Endothelial cell of hepatic sinusoid (primary cell): Measurements from ENCODE around the gene E4F1.

Experiments used
- in situ Hi-C: cut with HindIII; loops from 2 replicates; pipeline ENCODE4 v1.10.0; 2017; ENCODE audit warnings: low sequenced_read_pairs

E4F1 gene

DNA sequence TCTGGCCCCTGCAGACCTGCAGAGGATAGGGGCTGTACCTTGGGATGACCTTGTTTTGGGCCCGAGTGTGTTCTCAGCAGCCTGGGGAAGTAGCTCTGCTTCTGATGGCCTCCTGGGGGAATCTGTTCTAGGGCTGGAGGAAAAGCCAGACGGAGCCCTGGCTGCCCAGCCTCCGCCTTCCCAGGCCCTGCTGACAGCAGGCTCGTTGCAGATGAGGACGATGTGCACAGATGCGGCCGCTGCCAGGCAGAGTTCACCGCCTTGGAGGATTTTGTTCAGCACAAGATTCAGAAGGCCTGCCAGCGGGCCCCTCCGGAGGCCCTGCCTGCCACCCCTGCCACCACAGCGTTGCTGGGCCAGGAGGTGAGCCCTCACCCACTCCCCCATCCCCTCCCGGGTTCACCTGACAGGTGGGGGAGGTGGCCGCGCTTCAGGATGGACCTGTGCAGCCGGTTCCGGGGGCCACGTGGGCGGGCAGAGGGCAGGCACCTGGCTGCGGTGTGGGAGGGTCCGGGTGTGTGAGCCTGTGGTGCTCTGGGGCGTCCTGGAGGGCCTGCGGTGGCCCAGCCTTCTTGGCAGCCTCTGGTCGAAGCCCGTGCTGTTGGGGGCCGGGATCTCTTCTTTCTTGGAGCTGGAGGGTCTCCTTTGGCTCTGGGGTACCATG lies 4.9 kb downstream of the E4F1 start:
- in situ Hi-C loops: no loop called here

DNA sequence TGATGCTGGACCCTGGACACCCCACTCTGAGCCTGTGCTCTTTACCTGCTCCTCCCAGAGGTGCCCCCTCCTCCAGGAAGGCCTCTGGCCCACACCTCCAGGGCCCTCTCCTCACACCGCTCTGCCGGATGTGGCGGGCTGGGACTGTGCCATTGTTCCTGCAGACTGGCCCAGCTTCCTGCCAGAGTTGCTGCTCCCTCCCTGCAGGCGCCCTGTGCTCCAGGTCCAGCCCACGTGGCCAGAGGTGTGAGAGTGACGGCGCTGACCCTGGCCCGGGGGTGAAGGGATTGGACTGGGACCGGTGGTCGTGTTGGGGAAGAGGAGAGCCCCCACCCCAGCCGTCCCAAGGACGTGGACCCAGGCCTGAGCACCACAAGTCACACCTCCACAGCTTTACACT lies 5.7 kb downstream of the E4F1 start:
- in situ Hi-C loops: no loop called here

DNA sequence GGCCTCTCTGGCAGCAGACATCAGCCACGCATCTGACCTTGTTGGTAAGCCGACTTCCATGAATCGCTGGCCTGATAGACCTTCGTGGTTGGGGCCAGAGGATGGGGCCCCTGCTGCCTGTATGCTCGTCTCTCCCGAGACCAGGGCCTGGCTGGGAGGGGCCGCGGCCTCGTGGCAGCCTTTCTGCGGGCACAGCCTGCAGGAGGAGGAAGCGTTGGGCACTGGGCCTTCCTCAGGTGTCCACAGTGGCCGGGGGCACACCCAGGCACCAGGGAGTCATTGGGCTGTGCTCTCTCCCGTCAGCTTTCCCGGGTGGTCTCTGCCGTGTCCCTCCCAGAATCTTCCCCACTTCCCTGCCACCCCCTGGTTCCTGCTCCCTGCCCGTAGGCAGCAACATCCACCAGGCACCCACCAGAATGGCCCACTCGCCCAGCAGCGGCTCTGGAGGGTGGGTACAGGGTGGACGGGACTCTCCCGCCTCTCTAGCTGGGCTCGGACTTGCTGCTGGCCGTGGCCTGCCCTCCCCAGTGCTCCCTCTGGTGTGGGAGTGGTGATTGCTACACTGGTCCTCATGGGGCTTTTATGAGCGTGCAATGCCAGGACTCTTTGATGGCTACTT lies 6.3 kb downstream of the E4F1 start:
- in situ Hi-C loops: no loop called here

DNA sequence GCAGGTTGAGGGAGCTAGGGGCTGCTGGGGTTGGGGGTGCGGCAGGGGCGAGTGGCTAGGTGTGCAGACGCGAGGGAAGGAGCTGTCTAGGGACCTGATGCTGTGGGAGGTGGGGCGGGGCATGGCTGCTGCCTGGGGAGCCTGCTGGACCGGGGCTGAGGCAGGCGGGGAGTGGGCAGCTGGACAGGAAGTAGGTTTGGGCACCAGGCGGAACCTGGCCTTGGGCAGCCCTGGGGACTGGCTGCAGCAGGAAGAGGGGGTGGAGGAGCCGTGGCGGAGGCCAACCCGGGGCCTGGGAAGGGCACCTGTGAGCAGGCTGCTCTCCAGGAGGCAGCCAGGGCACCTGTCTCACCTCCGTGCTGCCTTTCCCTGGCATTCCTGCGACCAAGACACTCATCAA lies 7.0 kb downstream of the E4F1 start:
- in situ Hi-C loops: no loop called here

DNA sequence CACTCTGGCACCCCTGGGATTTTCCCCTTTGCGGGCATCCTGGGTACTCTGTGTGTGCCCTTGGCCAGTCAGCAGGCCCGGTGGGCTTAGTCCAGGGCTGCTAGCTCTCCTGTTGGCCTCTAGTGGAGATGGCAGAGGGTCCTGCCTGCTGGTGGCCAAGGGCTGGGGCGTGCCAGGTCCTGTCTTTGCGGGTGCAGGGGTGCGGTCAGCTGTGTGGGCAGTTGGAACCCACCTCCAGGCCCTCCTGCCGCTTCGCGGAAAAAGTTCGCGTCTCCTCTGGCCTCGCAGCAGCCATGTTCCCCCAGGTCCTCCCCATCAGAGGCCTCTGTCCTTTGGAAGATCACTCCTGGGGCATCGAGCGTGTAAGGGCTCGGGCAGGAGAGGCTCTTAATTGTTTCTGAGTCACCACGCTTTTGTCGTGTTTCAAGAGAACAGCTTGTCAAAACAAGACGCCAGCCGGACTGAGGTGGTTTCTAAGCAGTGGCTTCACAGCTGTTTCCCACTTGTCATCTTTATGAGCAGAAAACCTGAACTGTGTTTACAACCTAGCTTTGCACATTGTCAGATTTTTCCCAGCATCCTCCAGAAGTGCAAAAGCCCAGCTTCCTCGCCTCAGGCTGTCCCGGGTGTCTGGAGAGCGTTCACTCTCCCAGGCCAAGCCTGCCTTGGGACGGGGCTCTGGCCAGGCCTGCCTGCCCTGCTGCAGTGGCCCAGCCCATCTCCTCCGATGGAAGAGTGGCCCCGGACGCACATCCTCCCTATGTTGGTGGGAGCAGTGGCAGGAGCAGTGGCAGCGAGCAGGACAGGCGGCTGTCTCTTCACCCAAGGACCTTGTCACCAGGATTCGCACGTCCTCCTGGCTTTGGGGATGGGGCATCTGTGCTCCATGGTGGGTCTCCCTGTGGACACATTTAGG lies 7.9 kb downstream of the E4F1 start:
- in situ Hi-C loops: no loop called here

DNA sequence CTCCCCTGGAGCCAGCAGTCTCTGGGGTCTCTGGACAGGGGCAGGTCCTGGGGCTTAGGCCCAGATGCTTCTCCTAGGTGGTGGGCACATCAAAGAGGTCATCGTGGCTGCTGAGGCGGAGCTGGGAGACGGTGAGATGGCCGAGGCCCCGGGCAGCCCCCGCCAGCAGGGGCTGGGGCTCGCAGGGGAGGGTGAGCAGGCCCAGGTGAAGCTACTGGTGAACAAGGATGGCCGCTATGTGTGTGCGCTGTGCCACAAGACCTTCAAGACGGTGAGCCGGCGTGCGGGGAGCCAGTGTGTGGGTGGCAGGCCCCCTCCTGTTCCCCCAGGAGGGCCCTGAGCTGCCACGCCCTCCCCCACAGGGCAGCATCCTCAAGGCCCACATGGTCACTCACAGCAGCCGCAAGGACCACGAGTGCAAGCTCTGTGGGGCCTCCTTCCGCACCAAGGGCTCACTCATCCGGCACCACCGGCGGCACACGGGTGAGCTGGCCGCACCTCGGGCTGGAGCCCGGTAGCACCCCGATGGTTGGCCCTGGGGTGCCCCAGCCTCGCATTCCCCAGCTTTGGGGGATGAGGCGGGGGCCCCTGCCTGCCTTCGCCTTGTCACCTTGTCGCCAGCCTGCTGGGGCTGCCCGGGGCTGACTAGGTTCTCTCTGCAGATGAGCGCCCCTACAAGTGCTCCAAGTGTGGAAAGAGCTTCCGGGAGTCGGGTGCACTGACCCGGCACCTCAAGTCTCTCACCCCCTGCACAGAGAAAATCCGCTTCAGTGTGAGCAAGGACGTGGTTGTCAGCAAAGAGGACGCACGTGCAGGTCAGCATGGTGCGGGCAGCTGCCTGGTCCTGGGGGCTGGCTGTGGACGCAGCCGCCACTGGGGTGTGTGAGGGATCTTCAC lies 9.0 kb downstream of the E4F1 start:
- in situ Hi-C loops: no loop called here

DNA sequence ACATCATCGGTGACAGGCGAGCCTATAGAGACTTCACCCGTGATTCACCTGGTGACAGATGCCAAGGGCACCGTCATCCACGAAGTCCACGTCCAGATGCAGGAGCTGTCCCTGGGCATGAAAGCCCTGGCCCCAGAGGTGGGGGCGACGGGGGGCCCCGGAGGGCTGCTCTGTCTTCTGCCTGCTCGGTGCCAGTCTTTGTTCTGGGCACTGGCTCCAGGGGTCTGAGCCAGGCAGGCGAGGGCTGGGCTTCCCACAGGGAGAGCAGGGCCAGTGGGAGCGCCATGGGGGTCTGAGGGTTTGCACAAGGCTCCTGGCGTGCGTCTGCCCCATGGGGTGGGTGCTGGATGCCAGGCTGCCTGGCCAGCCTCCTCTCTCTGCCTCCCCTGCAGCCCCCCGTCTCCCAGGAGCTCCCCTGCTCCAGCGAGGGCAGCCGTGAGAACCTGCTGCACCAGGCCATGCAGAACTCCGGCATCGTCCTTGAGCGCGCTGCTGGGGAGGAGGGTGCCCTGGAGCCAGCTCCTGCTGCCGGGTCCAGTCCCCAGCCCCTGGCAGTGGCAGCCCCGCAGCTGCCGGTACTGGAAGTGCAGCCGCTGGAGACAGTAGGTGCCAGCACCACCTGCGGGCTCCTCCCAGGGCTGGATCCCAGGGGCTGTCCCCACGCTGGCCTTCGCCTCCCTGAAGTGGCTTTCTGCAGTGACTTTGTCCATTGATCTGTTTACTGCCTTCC lies 9.8 kb downstream of the E4F1 start:
- in situ Hi-C loops: no loop called here

DNA sequence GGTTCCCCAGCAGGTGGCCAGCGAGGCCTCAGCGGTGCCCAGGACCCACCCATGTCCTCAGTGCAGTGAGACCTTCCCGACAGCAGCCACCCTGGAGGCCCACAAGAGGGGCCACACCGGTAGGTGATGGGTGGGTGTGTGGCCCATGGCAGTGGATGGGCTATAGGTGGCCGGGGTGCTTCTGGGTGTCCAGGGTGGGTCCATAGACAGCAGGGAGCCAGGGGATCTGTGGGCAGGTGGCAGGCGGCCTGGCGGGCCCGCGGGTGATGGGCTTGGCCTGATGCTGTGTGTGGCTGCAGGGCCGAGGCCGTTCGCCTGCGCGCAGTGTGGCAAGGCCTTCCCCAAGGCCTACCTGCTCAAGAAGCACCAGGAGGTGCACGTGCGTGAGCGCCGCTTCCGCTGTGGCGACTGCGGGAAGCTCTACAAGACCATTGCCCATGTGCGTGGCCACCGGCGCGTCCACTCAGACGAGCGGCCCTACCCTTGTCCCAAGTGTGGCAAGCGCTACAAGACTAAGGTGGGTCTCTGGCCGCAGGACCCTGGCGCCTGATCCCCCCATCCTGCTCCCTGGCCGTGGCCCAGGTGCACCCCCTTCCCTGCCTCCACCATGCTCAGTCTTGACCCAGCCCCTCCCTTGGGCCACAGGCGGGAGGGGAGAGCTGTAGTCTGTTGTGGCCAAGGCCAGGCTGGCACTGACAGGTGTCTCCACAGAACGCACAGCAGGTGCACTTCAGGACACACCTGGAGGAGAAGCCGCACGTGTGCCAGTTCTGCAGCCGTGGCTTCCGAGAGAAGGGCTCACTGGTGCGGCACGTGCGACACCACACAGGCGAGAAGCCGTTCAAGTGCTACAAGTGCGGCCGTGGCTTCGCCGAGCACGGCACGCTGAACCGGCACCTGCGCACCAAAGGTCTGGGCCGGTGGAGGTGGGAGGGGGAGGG lies 10.8 kb downstream of the E4F1 start:
- in situ Hi-C loops: no loop called here

DNA sequence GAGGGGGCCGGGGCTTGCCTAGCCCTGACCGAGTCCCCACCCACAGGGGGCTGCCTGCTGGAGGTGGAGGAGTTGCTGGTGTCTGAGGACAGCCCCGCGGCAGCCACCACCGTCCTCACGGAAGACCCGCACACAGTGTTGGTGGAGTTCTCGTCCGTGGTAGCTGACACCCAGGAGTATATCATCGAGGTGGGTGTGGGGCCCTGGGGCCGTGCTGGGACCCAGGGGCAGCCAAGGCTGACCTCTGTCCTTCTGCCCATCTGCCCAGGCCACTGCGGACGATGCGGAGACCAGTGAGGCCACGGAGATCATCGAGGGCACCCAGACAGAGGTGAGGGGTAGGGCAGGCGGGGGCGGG lies 11.4 kb downstream of the E4F1 start:
- in situ Hi-C loops: no loop called here

DNA sequence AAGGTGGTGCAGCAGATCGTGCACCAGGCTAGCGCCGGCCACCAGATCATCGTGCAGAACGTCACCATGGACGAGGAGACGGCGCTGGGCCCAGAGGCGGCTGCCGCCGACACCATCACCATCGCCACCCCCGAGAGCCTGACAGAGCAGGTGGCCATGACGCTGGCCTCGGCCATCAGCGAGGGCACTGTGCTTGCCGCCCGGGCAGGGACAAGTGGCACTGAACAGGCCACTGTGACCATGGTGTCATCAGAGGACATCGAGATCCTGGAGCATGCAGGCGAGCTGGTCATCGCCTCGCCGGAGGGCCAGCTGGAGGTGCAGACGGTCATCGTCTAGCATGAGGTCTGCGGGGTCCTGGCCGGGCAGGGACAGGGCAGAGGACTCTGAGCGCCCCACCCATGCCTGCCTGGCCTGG lies 11.9 kb downstream of the E4F1 start:
- in situ Hi-C loops: no loop called here

DNA sequence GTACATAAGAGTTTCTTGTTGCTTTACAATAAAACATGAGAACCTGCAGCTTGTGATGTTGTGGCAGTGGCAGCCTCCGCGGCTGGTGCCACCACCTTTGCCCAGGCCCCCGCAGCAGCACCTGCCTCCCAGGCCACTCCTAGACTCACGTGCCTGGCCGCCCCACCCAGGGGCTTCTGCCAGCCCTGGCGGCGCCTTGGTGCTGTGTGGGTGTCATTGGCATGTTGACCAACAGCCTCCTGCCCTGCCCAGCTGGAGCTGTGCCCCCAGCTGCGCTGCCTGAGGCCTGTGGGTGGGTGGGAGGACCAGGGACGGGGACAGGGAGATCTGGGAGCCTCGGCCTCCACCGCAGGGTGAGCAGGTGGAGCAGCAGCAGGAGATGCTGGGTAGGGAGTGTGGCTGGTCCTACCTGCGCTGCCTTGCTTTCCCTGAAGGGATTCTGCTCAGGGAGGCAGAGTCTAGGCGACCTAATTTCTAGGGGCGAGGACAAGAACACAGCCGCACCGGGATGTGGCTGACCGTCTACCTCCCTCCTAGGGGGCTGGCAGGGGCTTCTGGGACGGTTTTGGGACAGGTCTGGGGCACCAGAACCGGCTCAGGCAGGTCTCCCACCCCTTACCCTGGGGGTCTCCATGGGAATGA lies 12.4 kb downstream of the E4F1 start:
- in situ Hi-C loops: no loop called here

DNA sequence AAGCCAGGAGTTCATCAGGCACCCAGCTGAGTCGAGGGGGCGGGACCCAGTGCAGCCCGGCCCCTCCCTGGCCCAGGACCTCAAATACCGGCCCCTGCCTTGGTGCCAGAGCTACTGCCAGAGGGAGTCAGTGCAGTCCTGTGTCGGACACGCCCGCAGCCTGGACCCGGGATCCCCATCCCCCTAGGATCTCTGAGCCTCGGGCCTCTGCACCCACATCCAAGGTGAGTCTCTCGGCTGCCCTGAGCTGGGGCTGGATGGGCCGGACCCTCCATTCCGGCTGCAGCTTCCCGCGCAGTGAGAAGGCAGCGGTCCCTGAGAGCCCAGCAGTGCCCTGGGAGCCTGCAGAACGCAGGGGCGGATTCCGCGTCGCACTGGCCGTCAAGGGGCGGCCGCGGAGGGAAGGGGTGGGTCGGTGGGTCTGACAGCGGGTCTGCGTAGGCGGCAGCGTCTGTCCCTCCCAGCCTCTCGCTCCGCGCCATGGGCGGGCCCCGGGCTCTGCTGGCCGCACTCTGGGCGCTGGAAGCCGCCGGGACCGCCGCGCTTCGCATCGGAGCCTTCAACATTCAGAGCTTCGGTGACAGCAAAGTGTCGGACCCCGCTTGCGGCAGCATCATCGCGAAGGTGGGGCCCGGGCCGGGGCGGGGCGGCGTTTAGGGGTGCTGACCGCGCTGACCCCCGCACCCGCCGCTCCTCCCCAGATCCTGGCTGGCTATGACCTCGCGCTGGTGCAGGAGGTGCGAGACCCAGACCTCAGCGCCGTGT lies 13.1 kb downstream of the E4F1 start, which contains the start of gene DNASE1L2:
DNASE1L2 (plus strand) TSS at position 108 of the 765 bp plus-strand sequence; CDS start at position 481, 373 bp downstream.
- in situ Hi-C loops: no loop called here

DNA sequence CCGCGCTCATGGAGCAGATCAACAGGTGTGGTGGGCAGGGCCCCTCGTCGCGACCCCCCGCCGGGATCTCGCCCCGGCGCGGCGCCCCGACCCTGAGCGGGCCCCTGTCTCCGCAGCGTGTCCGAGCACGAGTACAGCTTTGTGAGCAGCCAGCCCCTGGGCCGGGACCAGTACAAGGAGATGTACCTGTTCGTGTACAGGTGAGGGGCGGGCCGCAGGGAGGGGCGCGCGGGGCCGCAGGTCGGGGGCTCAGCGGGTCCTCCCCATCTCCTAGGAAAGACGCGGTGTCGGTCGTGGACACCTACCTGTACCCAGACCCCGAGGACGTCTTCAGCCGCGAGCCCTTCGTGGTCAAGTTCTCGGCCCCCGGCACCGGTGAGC lies 13.7 kb downstream of the E4F1 start:
- in situ Hi-C loops: no loop called here

DNA sequence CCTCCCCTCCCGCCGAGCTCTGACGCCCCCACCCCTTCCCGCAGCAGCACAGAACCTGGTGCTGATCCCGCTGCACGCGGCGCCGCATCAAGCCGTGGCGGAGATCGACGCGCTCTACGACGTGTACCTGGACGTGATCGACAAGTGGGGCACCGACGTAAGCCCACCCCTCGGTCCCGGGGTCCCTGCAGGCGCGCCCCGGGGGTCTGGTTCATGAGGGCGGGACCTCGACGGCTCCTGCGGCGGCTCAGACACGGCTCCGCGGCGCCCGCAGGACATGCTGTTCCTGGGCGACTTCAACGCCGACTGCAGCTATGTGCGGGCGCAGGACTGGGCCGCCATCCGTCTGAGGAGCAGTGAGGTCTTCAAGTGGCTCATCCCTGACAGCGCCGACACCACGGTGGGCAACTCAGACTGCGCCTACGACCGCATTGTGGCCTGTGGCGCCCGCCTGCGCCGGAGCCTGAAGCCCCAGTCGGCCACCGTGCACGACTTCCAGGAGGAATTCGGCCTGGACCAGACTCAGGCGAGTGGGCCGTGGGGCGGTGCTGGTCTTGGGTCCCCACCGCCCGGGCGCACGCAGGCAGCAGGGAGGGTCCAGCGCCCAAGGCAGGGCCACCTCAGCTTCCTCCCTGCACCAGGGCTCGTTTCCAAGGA lies 14.2 kb downstream of the E4F1 start:
- in situ Hi-C loops: no loop called here

DNA sequence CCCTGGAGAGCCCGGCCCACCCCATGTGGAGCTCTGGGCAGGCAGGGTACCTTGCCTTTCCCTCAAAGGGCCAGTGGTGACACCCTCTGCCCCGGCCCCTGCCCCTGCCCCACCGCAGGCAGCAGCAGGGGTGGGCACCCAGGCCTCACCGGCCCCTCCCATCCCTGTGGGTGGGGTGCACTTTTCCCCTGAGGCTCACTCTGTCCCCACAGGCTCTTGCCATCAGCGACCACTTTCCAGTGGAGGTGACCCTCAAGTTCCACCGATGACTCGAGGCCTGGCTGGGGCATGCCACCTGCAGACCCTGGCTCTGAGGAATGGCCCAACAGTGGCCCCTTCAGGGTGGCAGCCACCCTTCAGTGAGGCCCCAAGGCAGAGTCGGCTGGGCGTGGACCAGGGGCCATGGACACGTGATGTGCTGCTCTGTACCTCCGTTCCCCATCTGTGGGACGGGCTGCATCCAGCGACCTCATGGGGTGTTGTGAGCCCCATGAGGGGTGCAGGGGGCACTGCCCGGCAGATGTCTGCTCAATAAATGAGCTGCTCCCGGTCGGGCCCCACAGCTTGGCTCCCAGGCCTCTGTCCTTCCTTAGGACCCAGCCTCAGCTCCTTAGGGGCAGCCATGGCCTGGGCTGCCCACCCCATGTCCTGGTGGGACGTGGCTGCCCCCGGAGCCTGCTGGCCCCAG lies 14.9 kb downstream of the E4F1 start:
- in situ Hi-C loops: no loop called here

DNA sequence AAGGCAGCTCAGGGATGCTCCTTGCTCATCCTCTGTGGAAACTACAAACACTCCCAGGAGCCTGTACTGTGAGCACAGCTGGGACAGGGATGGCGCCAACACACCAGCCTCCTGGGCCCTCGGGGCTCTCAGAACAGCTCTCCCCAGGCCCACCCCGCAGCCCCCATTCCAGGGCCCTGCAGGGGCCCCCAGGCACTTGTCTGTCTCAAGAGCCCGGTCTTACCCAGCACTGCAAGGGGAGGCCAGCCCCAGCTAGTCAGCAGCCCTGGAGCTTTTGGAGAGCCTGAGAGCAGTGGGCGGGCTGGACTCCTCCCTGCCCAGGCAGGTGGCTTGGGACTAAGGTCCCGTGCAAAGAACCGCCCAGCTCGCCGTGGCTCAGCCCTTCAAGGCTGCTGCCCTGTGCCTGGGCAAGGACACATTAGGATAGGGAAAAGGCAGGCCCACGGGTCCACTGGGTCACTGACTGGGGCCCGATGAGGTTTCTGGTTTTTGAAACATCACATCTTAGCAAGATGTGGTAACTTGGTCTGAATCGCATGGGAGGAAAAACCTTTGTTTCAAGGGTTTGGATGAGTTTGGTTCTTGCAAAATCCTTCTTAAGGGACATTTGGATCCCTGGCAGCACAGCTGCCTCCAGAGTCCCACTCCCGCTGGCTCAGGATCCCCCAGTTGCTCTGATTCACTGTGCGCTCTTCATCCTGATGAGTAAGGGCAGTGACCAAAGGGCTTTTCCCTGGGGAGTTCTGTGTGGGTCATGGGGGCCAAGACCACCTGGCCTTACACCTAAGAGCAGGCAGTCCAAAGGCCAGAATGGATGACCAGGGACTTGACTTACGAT lies 15.7 kb downstream of the E4F1 start:
- in situ Hi-C loops: no loop called here
